Neural progenitor cell (in vitro differentiated cells): ENCODE results near the gene RLN1.

Experiments
- EZH2phosphoT487 ChIP-seq: fragments of 200-600 bp; sonication (generic); IDR thresholded peaks from 2 replicates; pipeline ENCODE4 v1.6.1; 2017; ENCODE audit warnings: antibody characterized with exemption
- TF ChIP-seq, protein P1 (sequence below): fragments of 200-600 bp; sonication (generic); IDR thresholded peaks from 2 replicates; pipeline ENCODE4 v1.5.1; 2017; ENCODE audit warnings: antibody characterized with exemption, mild to moderate bottlenecking

DNA sequence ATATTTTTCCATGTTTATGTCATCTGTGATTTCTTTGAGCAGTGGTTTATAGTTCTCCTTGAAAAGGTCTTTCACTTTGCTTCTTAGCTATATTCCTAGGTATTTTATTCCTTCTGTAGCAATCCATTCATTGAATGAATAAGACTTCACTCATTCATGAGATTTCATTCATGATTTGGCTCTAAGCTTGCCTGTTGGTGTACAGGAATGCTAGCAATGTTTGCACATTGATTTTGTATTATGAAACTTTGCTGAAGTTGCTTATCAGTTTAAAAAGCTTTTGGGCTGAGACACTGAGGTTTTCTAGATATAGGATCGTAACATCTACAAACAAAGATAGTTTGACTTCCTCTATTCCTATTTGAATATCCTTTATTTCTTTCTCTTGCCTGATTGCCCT is 51.1 kb downstream of the RLN1 start:
- TF ChIP-seq, protein P1, sequence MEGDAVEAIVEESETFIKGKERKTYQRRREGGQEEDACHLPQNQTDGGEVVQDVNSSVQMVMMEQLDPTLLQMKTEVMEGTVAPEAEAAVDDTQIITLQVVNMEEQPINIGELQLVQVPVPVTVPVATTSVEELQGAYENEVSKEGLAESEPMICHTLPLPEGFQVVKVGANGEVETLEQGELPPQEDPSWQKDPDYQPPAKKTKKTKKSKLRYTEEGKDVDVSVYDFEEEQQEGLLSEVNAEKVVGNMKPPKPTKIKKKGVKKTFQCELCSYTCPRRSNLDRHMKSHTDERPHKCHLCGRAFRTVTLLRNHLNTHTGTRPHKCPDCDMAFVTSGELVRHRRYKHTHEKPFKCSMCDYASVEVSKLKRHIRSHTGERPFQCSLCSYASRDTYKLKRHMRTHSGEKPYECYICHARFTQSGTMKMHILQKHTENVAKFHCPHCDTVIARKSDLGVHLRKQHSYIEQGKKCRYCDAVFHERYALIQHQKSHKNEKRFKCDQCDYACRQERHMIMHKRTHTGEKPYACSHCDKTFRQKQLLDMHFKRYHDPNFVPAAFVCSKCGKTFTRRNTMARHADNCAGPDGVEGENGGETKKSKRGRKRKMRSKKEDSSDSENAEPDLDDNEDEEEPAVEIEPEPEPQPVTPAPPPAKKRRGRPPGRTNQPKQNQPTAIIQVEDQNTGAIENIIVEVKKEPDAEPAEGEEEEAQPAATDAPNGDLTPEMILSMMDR: no peak
- TF ChIP-seq EZH2phosphoT487: no peak
